NT2/D1 (cell line): ENCODE results near the gene CAPN9.

Source experiments
- SUZ12 ChIP-seq: IDR thresholded peaks from 2 replicates; pipeline ENCODE4 v1.6.1; 2011; ENCODE audit not compliant: insufficient read length, insufficient read depth; ENCODE audit errors: extremely low read depth
- YY1 ChIP-seq: IDR thresholded peaks from 2 replicates; pipeline ENCODE4 v1.6.1; 2011; ENCODE audit not compliant: insufficient read length, insufficient read depth
- ZNF274 ChIP-seq: IDR thresholded peaks from 2 replicates; pipeline ENCODE4 v1.6.1; 2011; ENCODE audit warnings: mild to moderate bottlenecking, low read depth, low read length

GRCh38 chr1:230750986-230751625 lies 3.9 kb downstream of the CAPN9 start:
- no peak for TF ChIP-seq YY1
- TF ChIP-seq SUZ12: no peak
- TF ChIP-seq ZNF274: no peak
